Measurements from ENCODE around the gene B4GALT5. TPM values are rescaled to one million over a fixed set of nuclear protein-coding genes. Genes with fewer than 3 reads are reported as not detected.

Gene B4GALT5
- total RNA-seq, 1 experiment from 2014 or later: 20.4 TPM

DNA sequence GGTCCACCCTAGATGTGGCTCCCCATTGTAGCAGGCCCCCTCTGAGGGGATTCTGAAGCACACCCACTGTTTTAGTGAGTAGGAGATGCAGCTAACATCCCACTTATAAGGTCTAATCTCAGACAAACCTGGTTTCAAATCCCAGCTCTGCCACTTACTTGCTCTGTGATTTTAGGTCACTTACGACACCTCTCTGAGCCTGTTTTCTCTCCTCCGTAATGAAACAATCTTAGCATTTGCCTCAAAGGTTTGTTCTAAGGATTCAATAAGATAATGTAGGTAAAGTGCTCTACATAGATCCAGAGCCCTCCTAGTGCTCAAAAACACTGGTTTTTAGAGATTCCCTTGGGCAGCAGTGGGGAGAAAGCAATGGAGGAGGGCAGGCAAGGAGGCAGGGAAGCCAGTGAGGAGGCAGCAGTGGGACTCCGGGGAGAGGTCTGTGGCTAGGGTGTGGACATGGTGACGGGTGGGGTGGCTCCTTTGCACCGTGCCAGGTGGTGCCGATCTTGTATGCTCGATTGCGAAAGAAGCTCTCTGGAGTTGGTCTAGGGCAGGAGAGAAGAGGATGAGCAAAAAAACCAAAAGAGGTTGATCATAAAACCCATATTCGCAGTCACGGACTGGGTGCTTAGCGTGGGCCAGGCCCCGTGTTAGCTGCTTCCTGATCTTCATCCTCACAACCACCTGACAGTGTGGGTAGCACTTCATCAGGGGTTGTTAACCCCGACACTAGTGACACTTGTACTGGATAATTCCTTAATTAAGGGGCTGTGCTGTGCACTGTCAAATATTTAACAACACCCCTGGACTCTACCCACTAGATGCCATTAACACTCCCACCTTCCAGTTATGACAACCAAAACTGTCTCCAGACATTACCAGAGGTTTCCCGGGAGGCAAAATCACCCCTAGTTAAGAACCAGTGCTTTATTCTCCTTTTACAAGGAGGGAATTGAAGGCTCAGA is 129.0 kb downstream of the B4GALT5 start:
- no peak for DNase-seq
- H3K4me3 ChIP-seq: no peak overlapping the region
- H3K27me3 ChIP-seq: no peaks in the 10 kb centered on the region
- peaks cover 7% of the 10 kb centered on the region for H3K9me3 ChIP-seq
- H3K36me3 ChIP-seq: no peaks in the 10 kb centered on the region

DNA sequence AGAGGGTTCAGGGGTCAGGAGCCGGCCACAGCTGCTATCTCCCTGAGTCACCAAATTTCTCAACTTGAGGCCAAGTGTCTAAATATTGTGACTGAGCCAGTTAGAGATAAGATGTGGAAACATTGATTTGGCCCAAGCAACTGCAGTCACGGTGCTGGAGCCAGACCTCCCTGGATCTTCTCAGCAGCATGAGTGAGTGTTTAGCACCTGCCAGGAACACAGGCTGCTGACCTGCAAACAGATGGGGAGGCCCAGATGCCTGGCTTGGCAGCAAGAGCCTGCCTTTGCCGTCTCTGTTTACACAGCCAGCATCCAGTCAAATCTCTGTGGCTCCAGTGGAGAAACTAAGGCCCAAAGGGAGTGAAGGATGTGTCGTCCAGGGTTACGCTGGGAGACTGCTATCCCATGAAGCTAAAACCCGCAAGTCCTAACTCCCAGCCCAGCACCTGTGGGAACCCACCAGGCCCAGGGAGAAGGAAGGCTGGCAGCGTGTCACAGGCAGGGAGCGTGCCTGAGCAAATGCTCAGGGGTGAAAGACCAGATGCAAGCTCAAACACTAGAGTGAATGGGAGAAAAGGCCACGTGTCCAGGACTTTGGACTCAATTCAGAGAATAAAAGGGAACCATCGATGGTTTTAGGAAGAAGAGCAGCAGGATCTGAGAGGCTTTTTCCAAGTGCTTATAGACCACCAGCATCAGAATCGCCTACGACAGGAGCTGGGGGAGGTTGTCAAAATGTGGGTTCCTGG is 129.8 kb downstream of the B4GALT5 start:
- peak; percentile 87 for DNase-seq
- H3K36me3 ChIP-seq: no peaks in the 10 kb centered on the region
- no peaks in the 10 kb centered on the region for H3K27me3 ChIP-seq
- H3K9me3 ChIP-seq: peaks cover 7% of the 10 kb centered on the region
- no peak overlapping the region for H3K4me3 ChIP-seq

DNA sequence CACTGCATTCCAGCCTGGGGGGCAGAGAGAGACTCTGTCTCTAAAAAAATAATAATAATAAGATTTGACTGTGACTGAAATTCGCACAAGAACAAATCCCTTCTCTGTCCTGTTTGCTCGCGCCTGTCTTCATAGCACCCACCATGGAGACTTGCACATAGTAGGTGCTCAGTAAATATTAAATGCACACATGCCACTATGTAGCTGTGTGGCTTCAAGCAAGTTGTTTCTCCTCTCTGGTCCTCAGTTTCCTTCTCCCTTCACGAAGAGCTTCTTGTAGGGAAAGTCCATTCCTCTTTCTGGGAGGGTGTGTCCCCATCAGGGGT is 130.4 kb downstream of the B4GALT5 start:
- no peak for DNase-seq
- no peak overlapping the region for H3K4me3 ChIP-seq
- peaks cover 7% of the 10 kb centered on the region for H3K9me3 ChIP-seq
- H3K27me3 ChIP-seq: no peaks in the 10 kb centered on the region
- H3K36me3 ChIP-seq: no peaks in the 10 kb centered on the region

Other genes starting within 250 kb of the B4GALT5 start
- 6.5 and 7.0 TPM in 2 replicates for gene KCNB1, start 231.2 kb downstream of the B4GALT5 start, total RNA-seq (2014; rRNA removed; shearing (Covaris generic); ENCODE audit: low replicate concordance)
- 4.1 and 6.2 TPM in 2 replicates for gene PTGIS, start 145.7 kb downstream of the B4GALT5 start, total RNA-seq (2014; rRNA removed; shearing (Covaris generic); ENCODE audit: low replicate concordance)
- 1.2 and 3.2 TPM in 2 replicates for gene SLC9A8, start 99.0 kb upstream of the B4GALT5 start, total RNA-seq (2014; rRNA removed; shearing (Covaris generic); ENCODE audit: low replicate concordance)
- 0.56 and 0.72 TPM in 2 replicates for gene SPATA2, start 201.7 kb upstream of the B4GALT5 start, total RNA-seq (2014; rRNA removed; shearing (Covaris generic); ENCODE audit: low replicate concordance)
- 86.6 and 89.6 TPM in 2 replicates for gene RNF114, start 222.5 kb upstream of the B4GALT5 start, total RNA-seq (2014; rRNA removed; shearing (Covaris generic); ENCODE audit: low replicate concordance)

Measured in MG63 (cell line).